C4-2B (cell line): ENCODE data around the gene ZNF341.

ENCODE experiments used
- H3K27ac ChIP-seq: fragments of 450-650 bp; 2 replicates; pipeline ENCODE4 v1.5.1; 2017
- CTCF ChIP-seq: fragments of 450-650 bp; conservative IDR thresholded peaks from 2 replicates; pipeline ENCODE4 v1.5.1; 2017; ENCODE audit warnings: mild to moderate bottlenecking
- ZFX ChIP-seq: fragments of 450-650 bp; IDR thresholded peaks from 2 replicates; pipeline ENCODE4 v1.6.1; 2017

The ZNF341 gene

GRCh38 chr20:33707668-33708067 is 24.1 kb upstream of the ZNF341 start:
- no peak for TF ChIP-seq CTCF
- TF ChIP-seq ZFX, result no peak
- no peak overlapping the region for H3K27ac ChIP-seq

- no peak for TF ChIP-seq CTCF
- TF ChIP-seq ZFX, result no peak
Observed at GRCh38 chr20:33709398-33709797, 22.4 kb upstream of the ZNF341 start.

GRCh38 chr20:33709905-33710541 is 21.8 kb upstream of the ZNF341 start:
- H3K27ac ChIP-seq, result no peak overlapping the region
- TF ChIP-seq CTCF (no peak), ZFX (no peak)

More at GRCh38 chr20:33709398-33709797, 22.4 kb upstream of the ZNF341 start:
- no peak overlapping the region for H3K27ac ChIP-seq

GRCh38 chr20:33710681-33711445 is 20.9 kb upstream of the ZNF341 start:
- TF ChIP-seq ZFX (no peak), CTCF (no peak)
- H3K27ac ChIP-seq, result no peak overlapping the region

- TF ChIP-seq CTCF (no peak), ZFX (no peak)
- H3K27ac ChIP-seq, result no peak overlapping the region
Observed at GRCh38 chr20:33711446-33711738, 20.4 kb upstream of the ZNF341 start.

GRCh38 chr20:33713865-33714367 is 17.9 kb upstream of the ZNF341 start:
- no peak overlapping the region for H3K27ac ChIP-seq
- TF ChIP-seq ZFX (no peak), CTCF (no peak)

GRCh38 chr20:33716498-33716897 is 15.3 kb upstream of the ZNF341 start:
- no peak overlapping the region for H3K27ac ChIP-seq
- TF ChIP-seq ZFX, result no peak
- no peak for TF ChIP-seq CTCF
